Measurements from ENCODE around the gene PON3.

Gene PON3

GRCh38 chr7:95407751-95408150, 11.6 kb upstream of the PON3 start:
- no peaks in the 10 kb centered on the region for H3K27me3 ChIP-seq (replicated peaks; ENCODE audit: insufficient read depth, low read length)
- no peaks in the 10 kb centered on the region for H3K36me3 ChIP-seq (replicated peaks; ENCODE audit: insufficient read depth, low read length)
- no peak overlapping the region for H3K4me2 ChIP-seq (ENCODE audit: low read depth, low read length)
- no peaks in the 10 kb centered on the region for H3F3A ChIP-seq (ENCODE audit: insufficient read depth, low read length)
- H3K4me3 ChIP-seq (ENCODE audit: low read length), result no peak overlapping the region
- no peaks in the 10 kb centered on the region for H3K9me2 ChIP-seq (replicated peaks; ENCODE audit: insufficient read depth, low read length)
- DNase-seq, result no peak
- H2AFZ ChIP-seq (ENCODE audit: low read length), result no peak overlapping the region
- TF ChIP-seq EZH2phosphoT487 (IDR thresholded peaks at IDR 0.05; ENCODE audit: low read length) (no peak), EZH2 (optimal IDR thresholded peaks at IDR 0.05; ENCODE audit: low read depth, low read length) (no peak), CTCF (IDR thresholded peaks at IDR 0.05; ENCODE audit: low read length) (no peak)
- H3K9me3 ChIP-seq (replicated peaks; ENCODE audit: insufficient read depth, low read length), result no peaks in the 10 kb centered on the region
- no peaks in the 10 kb centered on the region for H3K79me2 ChIP-seq (ENCODE audit: low read length)
- no peaks in the 10 kb centered on the region for H3K4me1 ChIP-seq (ENCODE audit: low read length)
- H3K27ac ChIP-seq (ENCODE audit: low read length), result no peak overlapping the region
- H3K9ac ChIP-seq (ENCODE audit: low read length), result no peak overlapping the region
- H4K20me1 ChIP-seq (ENCODE audit: insufficient read depth, low read length), result no peaks in the 10 kb centered on the region

GRCh38 chr7:95405800-95406199, 9.6 kb upstream of the PON3 start:
- no peaks in the 10 kb centered on the region for H3K4me1 ChIP-seq (ENCODE audit: low read length)
- no peak overlapping the region for H3K4me2 ChIP-seq (ENCODE audit: low read depth, low read length)
- no peaks in the 10 kb centered on the region for H3K9me3 ChIP-seq (replicated peaks; ENCODE audit: insufficient read depth, low read length)
- no peaks in the 10 kb centered on the region for H3K79me2 ChIP-seq (ENCODE audit: low read length)
- TF ChIP-seq EZH2 (optimal IDR thresholded peaks at IDR 0.05; ENCODE audit: low read depth, low read length) (no peak), CTCF (IDR thresholded peaks at IDR 0.05; ENCODE audit: low read length) (no peak), EZH2phosphoT487 (IDR thresholded peaks at IDR 0.05; ENCODE audit: low read length) (no peak)
- H3K27ac ChIP-seq (ENCODE audit: low read length), result no peak overlapping the region
- DNase-seq, result no peak
- no peaks in the 10 kb centered on the region for H3K9me2 ChIP-seq (replicated peaks; ENCODE audit: insufficient read depth, low read length)
- no peak overlapping the region for H3K9ac ChIP-seq (ENCODE audit: low read length)
- no peak overlapping the region for H3K4me3 ChIP-seq (ENCODE audit: low read length)
- H4K20me1 ChIP-seq (ENCODE audit: insufficient read depth, low read length), result no peaks in the 10 kb centered on the region
- no peak overlapping the region for H2AFZ ChIP-seq (ENCODE audit: low read length)
- H3F3A ChIP-seq (ENCODE audit: insufficient read depth, low read length), result no peaks in the 10 kb centered on the region
- H3K27me3 ChIP-seq (replicated peaks; ENCODE audit: insufficient read depth, low read length), result no peaks in the 10 kb centered on the region
- H3K36me3 ChIP-seq (replicated peaks; ENCODE audit: insufficient read depth, low read length), result no peaks in the 10 kb centered on the region

- Histone ChIP-seq H3K9me3 (replicated peaks; ENCODE audit: insufficient read depth, low read length) (no peaks in the 10 kb centered on the region), H3K79me2 (ENCODE audit: low read length) (no peaks in the 10 kb centered on the region), H2AFZ (ENCODE audit: low read length) (no peak overlapping the region), H3K27me3 (replicated peaks; ENCODE audit: insufficient read depth, low read length) (no peaks in the 10 kb centered on the region), H3K36me3 (replicated peaks; ENCODE audit: insufficient read depth, low read length) (no peaks in the 10 kb centered on the region), H3K27ac (ENCODE audit: low read length) (no peak overlapping the region), H3K9me2 (replicated peaks; ENCODE audit: insufficient read depth, low read length) (no peaks in the 10 kb centered on the region), H3K4me3 (ENCODE audit: low read length) (no peak overlapping the region), H3K9ac (ENCODE audit: low read length) (no peak overlapping the region), H3F3A (ENCODE audit: insufficient read depth, low read length) (no peaks in the 10 kb centered on the region), H4K20me1 (ENCODE audit: insufficient read depth, low read length) (no peaks in the 10 kb centered on the region), H3K4me1 (ENCODE audit: low read length) (no peaks in the 10 kb centered on the region), H3K4me2 (ENCODE audit: low read depth, low read length) (no peak overlapping the region)
- TF ChIP-seq EZH2phosphoT487 (IDR thresholded peaks at IDR 0.05; ENCODE audit: low read length), result no peak
- TF ChIP-seq EZH2 (optimal IDR thresholded peaks at IDR 0.05; ENCODE audit: low read depth, low read length), result no peak
- no peak for TF ChIP-seq CTCF (IDR thresholded peaks at IDR 0.05; ENCODE audit: low read length)
- no peak for DNase-seq
Observed at GRCh38 chr7:95405208-95405607, 9.0 kb upstream of the PON3 start.
